ENCODE measurements around the gene MYO7A. TPM values are rescaled to one million over a fixed set of nuclear protein-coding genes. Genes with fewer than 3 reads are reported as not detected.

The MYO7A gene
- total and polyA plus RNA-seq, 2 of the 8 experiments (the other 6 are each of a cell fraction or from before 2014, with no cell fraction given): 1.5 to 1.9 TPM

DNA sequence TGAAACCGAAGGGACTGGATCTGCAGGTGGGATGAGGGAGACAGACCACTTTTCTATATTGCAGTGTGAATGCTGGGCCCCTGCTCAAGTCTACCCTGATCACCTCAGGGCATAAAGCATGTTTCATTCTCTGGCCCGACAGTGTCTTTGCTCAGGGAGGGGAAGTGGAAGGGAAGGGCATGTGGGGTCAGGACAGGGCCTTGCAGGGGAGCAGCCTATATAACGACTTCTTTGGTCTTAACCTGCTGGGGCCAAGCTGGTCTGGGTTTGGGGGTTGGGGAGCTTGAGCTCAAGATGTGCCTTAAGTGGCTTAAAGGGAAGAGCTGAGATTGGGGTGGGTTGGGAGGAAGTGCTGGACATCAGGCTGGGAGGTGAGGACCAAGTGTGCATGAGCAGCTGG, 87.1 kb downstream of the MYO7A start:
- Histone ChIP-seq H3K27ac (ENCODE audit: low read depth, low read length) (no peak overlapping the region), H3K23me2 (ENCODE audit: low read depth, low read length) (no peaks in the 10 kb centered on the region), H2BK12ac (ENCODE audit: low read depth, low read length) (no peak overlapping the region), H2BK20ac (ENCODE audit: low read length) (no peak overlapping the region), H2AK5ac (ENCODE audit: low read depth, low read length) (no peak overlapping the region), H3K36me3 (ENCODE audit: control insufficient read depth in 2 of 4, insufficient read depth in 4 of 4, low read length in 3 of 4) (no peaks in the 10 kb centered on the region), H3K4me1 (replicated peaks in 1 of 4; ENCODE audit: control insufficient read depth in 3 of 4, insufficient read depth in 4 of 4, low read length in 3 of 4) (no peaks in the 10 kb centered on the region), H4K20me1 (replicated peaks in 1 of 2; ENCODE audit: control insufficient read depth in 1 of 2, insufficient read depth in 2 of 2, low read length in 2 of 2) (no peaks in the 10 kb centered on the region), H4K5ac (ENCODE audit: insufficient read length, low read depth, low read length) (no peak overlapping the region), H2BK15ac (ENCODE audit: low read length) (no peak overlapping the region), H3K4me2 (ENCODE audit: insufficient read depth in 1 of 2, low read depth in 2 of 2, low read length in 2 of 2) (no peak overlapping the region), H3K56ac (replicated peaks; ENCODE audit: insufficient read length, low read depth, low read length) (no peak overlapping the region), H3K18ac (ENCODE audit: extremely low read depth, low read length) (no peak overlapping the region), H4K91ac (replicated peaks; ENCODE audit: insufficient read length, low read length) (no peak overlapping the region), H2BK120ac (replicated peaks; ENCODE audit: low read depth, low read length) (no peak overlapping the region), H3K4ac (replicated peaks; ENCODE audit: insufficient read length, low read depth, low read length) (no peak overlapping the region), H2BK5ac (ENCODE audit: low read depth, low read length) (no peak overlapping the region), H3K4me3 (ENCODE audit: extremely low read depth in 1 of 4, insufficient read depth in 2 of 4, low read depth in 3 of 4, low read length in 4 of 4) (no peak overlapping the region), H3K9me3 (ENCODE audit: insufficient read depth in 2 of 2, low read depth in 1 of 2, low read length in 1 of 2) (no peaks in the 10 kb centered on the region), H3K23ac (ENCODE audit: insufficient read length) (no peak overlapping the region), H3K27me3 (replicated peaks in 1 of 4; ENCODE audit: control insufficient read depth in 3 of 4, extremely low read depth in 1 of 4, insufficient read depth in 3 of 4, low read length in 3 of 4) (no peaks in the 10 kb centered on the region), H3K9ac (replicated peaks in 1 of 4; ENCODE audit: extremely low read depth in 1 of 4, low read depth in 3 of 4, low read length in 3 of 4) (no peak overlapping the region), H4K8ac (ENCODE audit: extremely low read depth, insufficient read depth, low read length) (no peak overlapping the region), H3K79me1 (ENCODE audit: low read depth, low read length) (no peaks in the 10 kb centered on the region), H3K79me2 (ENCODE audit: control insufficient read depth in 1 of 2, insufficient read depth in 2 of 2, low read length in 2 of 2) (no peaks in the 10 kb centered on the region), H3K14ac (ENCODE audit: insufficient read length) (no peak overlapping the region), H2AFZ (ENCODE audit: low read length) (no peak overlapping the region)
- no peak for TF ChIP-seq ASH2L (IDR thresholded peaks at IDR 0.05; ENCODE audit: low read length)
- TF ChIP-seq JUND (IDR thresholded peaks at IDR 0.05; ENCODE audit: low read length): no peak
- no peak for TF ChIP-seq JUN (IDR thresholded peaks at IDR 0.05; ENCODE audit: low read depth, low read length)
- TF ChIP-seq CHD1 (IDR thresholded peaks at IDR 0.05; ENCODE audit: low read depth, low read length): no peak
- TF ChIP-seq CTBP2 (IDR thresholded peaks at IDR 0.05; ENCODE audit: borderline replicate concordance, insufficient read depth, insufficient read length, low read length): no peak
- no peak for TF ChIP-seq GABPA (IDR thresholded peaks at IDR 0.05; ENCODE audit: borderline replicate concordance, insufficient read depth, low read length)
- TF ChIP-seq RFX5 (IDR thresholded peaks at IDR 0.05; ENCODE audit: borderline replicate concordance, low read depth, low read length): no peak
- TF ChIP-seq SIRT6 (IDR thresholded peaks at IDR 0.05; ENCODE audit: low read length): no peak
- ChIA-PET POLR2A (ENCODE audit: partially characterized antibody) (interaction anchor here (0.6 kb wide), 1 partner anchor 315 kb away, joined by 3 read pairs; no protein-coding TSS in a partner anchor), CTCF (ENCODE audit: partially characterized antibody) (interaction anchor here (0.8 to 2.6 kb wide), 5 partner anchors 15 to 26 kb away, joined by 3 to 6 read pairs (median 4); no protein-coding TSS in a partner anchor)
- 81% methylated on average over 3 of the region's 3 CpGs; no CpG with 5 or more reads in 1 of the 2 experiments for WGBS, 2 experiments (ENCODE audit: extremely low coverage in 1 of 2, insufficient coverage in 1 of 2, insufficient read length in 1 of 2, insufficient replicate concordance in 2 of 2, low coverage in 1 of 2, low lambda C conversion rate in 2 of 2, missing lambda C conversion rate in 1 of 2)
- DNase-seq (ENCODE audit: low read depth in 1 of 2, low spot score in 2 of 2): no peak
- FAIRE-seq: no peak
